A549 (cell line): ENCODE results near the gene EXOC2. TPM values are rescaled to one million over a fixed set of nuclear protein-coding genes. Genes with fewer than 3 reads are reported as not detected.

Experiments
- ATAC-seq, 2 experiments: fragments of 200-7000 bp in 1 of 2; fragments of >200 bp in 1 of 2; cut with Nextera tagmentation in 1 of 2; cut with Tn5 transposase in 1 of 2; 3 replicates each; pipeline versions ENCODE4 v1.8.0 to v1.9.1; 2018 to 2020; ENCODE audit warnings: mild to moderate bottlenecking in 1 of 2, moderate library complexity in 1 of 2
- CTCF ChIA-PET: fragments of 300-600 bp; sonication (Branson Sonifier 250); formaldehyde crosslinking; extraction: SDS; loops from one replicate; lab custom pipeline; 2021; ENCODE audit warnings: antibody characterized with exemption, inconsistent platforms; lab: Yijun Ruan, JAX
- POLR2A ChIA-PET: fragments of 350-600 bp; formaldehyde crosslinking; extraction: SDS; loops from one replicate; lab custom pipeline; 2021; ENCODE audit warnings: antibody characterized with exemption, inconsistent platforms; lab: Yijun Ruan, JAX
- DNase-seq, 2 experiments: peaks; one replicate each; pipeline versions ENCODE4 v3.0.0 to v3.0.0-alpha.2; 2011 to 2016; ENCODE audit warnings: low read depth in 1 of 2, low spot score in 1 of 2
- FAIRE-seq: peaks from 2 replicates; lab custom pipeline; 2011; peaks lifted over from hg19 to GRCh38; lab: Jason Lieb, UNC
- H3K27ac ChIP-seq, 2 experiments: fragments of >200 bp; sonication (Bioruptor Twin); formaldehyde crosslinking; 3 replicates each; pipeline ENCODE4 v1.5.1; 2016 to 2017
- H3K4me1 ChIP-seq: fragments of >200 bp; sonication (Bioruptor Twin); formaldehyde crosslinking; 3 replicates; pipeline ENCODE4 v1.6.1; 2016
- H3K4me2 ChIP-seq: fragments of >200 bp; sonication (Bioruptor Twin); formaldehyde crosslinking; 3 replicates; pipeline ENCODE4 v1.6.1; 2016
- H3K4me3 ChIP-seq: fragments of >200 bp; sonication (Bioruptor Twin); formaldehyde crosslinking; 3 replicates; pipeline ENCODE4 v1.5.1; 2016
- H3K9me3 ChIP-seq: fragments of >200 bp; sonication (Bioruptor Twin); formaldehyde crosslinking; 3 replicates; pipeline ENCODE4 v1.6.1; 2016
- CEBPB ChIP-seq, 2 experiments: fragments of >200 bp in 1 of 2; sonication (Bioruptor Twin) in 1 of 2; formaldehyde crosslinking in 1 of 2; IDR thresholded peaks; 2 replicates each; pipeline ENCODE4 v1.6.1; 2012 to 2016
- CHD4 ChIP-seq: fragments of 200-600 bp; sonication (generic); IDR thresholded peaks from 2 replicates; pipeline ENCODE4 v1.6.1; 2016; ENCODE audit warnings: antibody characterized with exemption, mild to moderate bottlenecking, borderline replicate concordance
- FOSB ChIP-seq: fragments of 250-450 bp; sonication (Bioruptor Pico); IDR thresholded peaks from 2 replicates; pipeline ENCODE4 v1.5.0; 2020; ENCODE audit warnings: mild to moderate bottlenecking, moderate library complexity
- GATA3 ChIP-seq: IDR thresholded peaks from 2 replicates; pipeline ENCODE4 v1.6.1; 2012; ENCODE audit warnings: borderline replicate concordance
- HDAC2 ChIP-seq: fragments of 200-600 bp; sonication (generic); IDR thresholded peaks from 2 replicates; pipeline ENCODE4 v1.6.1; 2016
- JUN ChIP-seq, 2 experiments: fragments of >200 bp; sonication (Bioruptor Twin); formaldehyde crosslinking; IDR thresholded peaks; 2 replicates in 1 of 2; 3 replicates in 1 of 2; pipeline ENCODE4 v1.6.1; 2016 to 2017
- KDM1A ChIP-seq: fragments of 200-600 bp; sonication (generic); IDR thresholded peaks from 2 replicates; pipeline ENCODE4 v1.6.1; 2016; ENCODE audit warnings: low read depth, mild to moderate bottlenecking
- NR3C1 ChIP-seq: fragments of >200 bp; sonication (Bioruptor Twin); formaldehyde crosslinking; IDR thresholded peaks from 3 replicates; pipeline ENCODE4 v1.6.1; 2017
- POLR2AphosphoS2 ChIP-seq: conservative IDR thresholded peaks from 2 replicates; pipeline ENCODE4 v1.6.1; 2012; ENCODE audit warnings: low read length, improper control_type of control experiment, inconsistent platforms
- RCOR1 ChIP-seq: fragments of 150-350 bp; IDR thresholded peaks from 2 replicates; pipeline ENCODE4 v1.6.1; 2014; ENCODE audit warnings: antibody characterized with exemption, low read length, low read depth
- RFX5 ChIP-seq: fragments of 450-650 bp; IDR thresholded peaks from 2 replicates; pipeline ENCODE4 v1.7.1; 2014; ENCODE audit warnings: antibody characterized with exemption, mild to moderate bottlenecking, moderate library complexity
- TFCP2L1 ChIP-seq: fragments of 250-450 bp; sonication (Bioruptor Pico); IDR thresholded peaks from 2 replicates; pipeline ENCODE4 v1.5.0; 2021; ENCODE audit warnings: mild to moderate bottlenecking
- TP53 ChIP-seq: fragments of 250-450 bp; sonication (Bioruptor Pico); IDR thresholded peaks from 2 replicates; pipeline ENCODE4 v1.5.0; 2021; ENCODE audit warnings: mild to moderate bottlenecking, moderate library complexity
- ZFP36 ChIP-seq: fragments of 450-650 bp; IDR thresholded peaks from 2 replicates; pipeline ENCODE4 v1.6.1; 2014; ENCODE audit warnings: borderline replicate concordance; ENCODE audit not compliant: partially characterized antibody
- ZNF302 ChIP-seq: fragments of 250-450 bp; sonication (Bioruptor Pico); IDR thresholded peaks from 2 replicates; pipeline ENCODE4 v1.9.0; 2021; ENCODE audit warnings: inconsistent platforms, mild to moderate bottlenecking, moderate library complexity
- WGBS: methylation state at CpG from one replicate; pipeline ENCODE4 v1.1.6; 2017; ENCODE audit errors: missing lambda C conversion rate; 5-methylcytosine and 5-hydroxymethylcytosine counted together
- polyA plus RNA-seq, 4 experiments: library from polyadenylated mRNA; depleted of rRNA in 3 of 4; stranded (reverse); fragments of >200 nt; fragmentation: RNase III in 1 of 4; extraction: RNeasy Plus Mini Kit Qiagen cat#74134 plus additional on column Dnase treatment in 1 of 4; gene quantifications; 2 replicates in 3 of 4; 3 replicates in 1 of 4; pipeline ENCODE4 v1.2.3, GENCODE V29; 2011 to 2017
- TF ChIP-seq, protein P1 (sequence below): fragments of 450-650 bp; IDR thresholded peaks from 2 replicates; pipeline ENCODE4 v1.6.1; 2014; ENCODE audit warnings: antibody characterized with exemption
- TF ChIP-seq, protein P2 (sequence below): fragments of 200-600 bp; sonication (generic); IDR thresholded peaks from 2 replicates; pipeline ENCODE4 v1.6.1; 2016; ENCODE audit warnings: antibody characterized with exemption, mild to moderate bottlenecking, moderate library complexity
- TF ChIP-seq, protein P3 (sequence below): IDR thresholded peaks from 2 replicates; pipeline ENCODE4 v1.6.1; 2012; ENCODE audit warnings: low read depth, borderline replicate concordance
- TF ChIP-seq, protein P4 (sequence below): fragments of 250-450 bp; sonication (Bioruptor Pico); IDR thresholded peaks from 2 replicates; pipeline ENCODE4 v1.5.0; 2020; ENCODE audit warnings: low read depth, mild to moderate bottlenecking, moderate library complexity
- TF ChIP-seq, protein P5 (sequence below): IDR thresholded peaks from 2 replicates; pipeline ENCODE4 v1.6.1; 2012

The EXOC2 gene
- polyA plus RNA-seq, 2 of the 4 experiments (the other 2 are of a cell fraction): 13.3 to 22.9 TPM

DNA sequence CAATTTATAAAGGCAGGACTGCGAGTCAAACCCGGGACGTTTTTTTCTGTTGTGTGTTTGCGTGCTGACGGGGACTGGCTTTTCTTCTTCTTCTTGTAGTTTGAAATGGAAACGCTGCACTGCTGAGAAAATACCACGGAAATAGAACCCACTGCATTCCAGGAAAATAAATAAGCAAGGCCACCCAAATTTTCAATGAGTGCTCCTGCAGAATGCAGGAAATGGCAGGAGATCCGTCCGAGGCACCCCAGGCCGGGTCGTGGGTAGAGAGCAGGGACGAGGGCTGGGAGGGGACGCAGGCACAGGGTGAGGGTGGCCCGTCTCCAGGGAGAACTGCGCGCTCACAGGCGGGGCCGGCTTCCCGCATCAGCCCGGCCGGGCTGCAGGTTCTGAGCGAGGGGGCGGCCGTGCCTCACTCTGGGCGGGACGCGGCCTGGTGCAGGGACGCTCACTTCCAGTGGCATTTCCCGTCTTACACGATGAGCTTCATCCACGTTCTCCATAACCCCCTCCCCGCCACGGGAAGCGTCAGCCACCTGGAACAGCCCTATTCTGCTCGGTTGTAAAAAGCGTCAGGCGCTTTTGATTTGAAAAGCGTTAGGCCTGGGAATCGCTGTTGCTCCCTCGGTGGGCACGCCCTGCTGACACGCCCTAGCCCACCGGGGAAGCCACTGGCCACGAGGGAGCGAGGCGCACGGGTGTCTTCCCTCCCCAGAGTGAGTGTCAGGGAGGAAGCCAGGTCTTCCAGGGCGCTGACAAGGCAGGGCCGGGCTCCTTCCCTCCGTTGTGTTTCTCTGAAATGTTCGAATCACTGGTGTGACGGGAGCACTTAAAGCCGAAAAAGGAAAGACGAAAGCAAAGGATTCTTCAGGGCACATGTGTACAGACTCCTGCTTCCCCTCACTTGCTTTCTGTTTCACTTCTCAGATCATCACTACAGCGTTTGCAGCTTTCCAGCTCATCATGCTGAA, 17.9 kb upstream of the EXOC2 start (continued):
- no peak for TF ChIP-seq TP53 (CRISPR knock-in tag)
- no peak for TF ChIP-seq HDAC2

DNA sequence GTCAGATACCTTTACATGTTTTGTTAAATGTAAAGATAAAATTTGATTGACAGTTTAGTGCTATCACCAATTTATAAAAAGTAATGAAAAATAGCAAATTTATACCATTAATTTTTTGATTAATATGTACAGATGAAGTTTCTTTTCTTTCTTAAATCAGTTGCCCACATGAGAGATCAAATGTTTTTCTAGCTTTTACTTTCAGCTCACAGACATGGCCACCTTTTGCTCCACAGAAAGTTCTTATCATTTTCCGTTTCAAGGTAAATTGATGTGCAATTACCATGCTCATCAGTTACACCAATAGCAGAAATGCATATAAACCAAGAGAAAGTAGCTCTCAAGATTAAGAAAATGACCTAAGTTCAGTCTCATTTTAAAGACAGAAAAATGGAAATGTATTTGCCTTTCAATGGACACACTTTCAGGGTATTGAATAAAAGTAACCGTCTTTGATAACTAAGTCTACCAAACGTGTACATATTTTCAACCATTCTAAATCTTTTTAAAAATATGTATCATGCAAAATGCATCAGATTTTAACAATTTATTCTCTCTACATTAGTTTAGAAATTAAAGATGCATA, 16.6 kb upstream of the EXOC2 start:
- Histone ChIP-seq H3K27ac (no peak overlapping the region), H3K4me3 (no peak overlapping the region), H3K4me2 (no peak overlapping the region), H3K4me1 (0 out of 3 replicates have a peak, but pooled peaks cover 4% of the 10 kb centered on the region), H3K9me3 (no peaks in the 10 kb centered on the region)
- CTCF ChIA-PET: interaction anchor here (3.1 kb wide), 1 partner anchor 13 kb away, joined by 21 read pairs; no protein-coding TSS in a partner anchor
- no peak for FAIRE-seq
- POLR2A ChIA-PET: interaction anchor here (0.7 kb wide), 1 partner anchor 17 kb away, joined by 3 read pairs; no protein-coding TSS in a partner anchor
- DNase-seq: no peak
- WGBS: 88% methylated on average over 3 of the region's 3 CpGs
- ATAC-seq: no peak
- TF ChIP-seq KDM1A (no peak), FOSB (CRISPR knock-in tag) (no peak)
- TF ChIP-seq, protein P1, sequence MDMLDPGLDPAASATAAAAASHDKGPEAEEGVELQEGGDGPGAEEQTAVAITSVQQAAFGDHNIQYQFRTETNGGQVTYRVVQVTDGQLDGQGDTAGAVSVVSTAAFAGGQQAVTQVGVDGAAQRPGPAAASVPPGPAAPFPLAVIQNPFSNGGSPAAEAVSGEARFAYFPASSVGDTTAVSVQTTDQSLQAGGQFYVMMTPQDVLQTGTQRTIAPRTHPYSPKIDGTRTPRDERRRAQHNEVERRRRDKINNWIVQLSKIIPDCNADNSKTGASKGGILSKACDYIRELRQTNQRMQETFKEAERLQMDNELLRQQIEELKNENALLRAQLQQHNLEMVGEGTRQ: no peak

DNA sequence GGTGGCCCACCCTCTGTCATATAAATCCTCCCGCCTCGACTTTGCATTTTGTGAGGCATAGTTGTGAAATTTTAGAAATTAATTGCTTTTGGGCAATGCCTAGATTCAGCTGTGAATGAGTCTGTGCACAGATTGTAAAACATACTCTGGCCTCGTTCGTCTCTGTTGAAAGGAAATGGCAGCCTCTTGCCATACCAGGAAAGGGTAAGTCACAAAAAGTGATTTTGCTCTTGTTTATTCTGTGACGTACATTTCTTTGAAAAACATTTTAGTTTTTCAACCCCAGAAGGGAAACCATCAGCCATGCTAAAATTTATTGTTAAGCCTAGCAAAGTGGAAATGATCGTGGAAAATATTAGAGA, 15.3 kb upstream of the EXOC2 start:
- FAIRE-seq: no peak
- WGBS: 76% methylated on average over 6 of the region's 6 CpGs

DNA sequence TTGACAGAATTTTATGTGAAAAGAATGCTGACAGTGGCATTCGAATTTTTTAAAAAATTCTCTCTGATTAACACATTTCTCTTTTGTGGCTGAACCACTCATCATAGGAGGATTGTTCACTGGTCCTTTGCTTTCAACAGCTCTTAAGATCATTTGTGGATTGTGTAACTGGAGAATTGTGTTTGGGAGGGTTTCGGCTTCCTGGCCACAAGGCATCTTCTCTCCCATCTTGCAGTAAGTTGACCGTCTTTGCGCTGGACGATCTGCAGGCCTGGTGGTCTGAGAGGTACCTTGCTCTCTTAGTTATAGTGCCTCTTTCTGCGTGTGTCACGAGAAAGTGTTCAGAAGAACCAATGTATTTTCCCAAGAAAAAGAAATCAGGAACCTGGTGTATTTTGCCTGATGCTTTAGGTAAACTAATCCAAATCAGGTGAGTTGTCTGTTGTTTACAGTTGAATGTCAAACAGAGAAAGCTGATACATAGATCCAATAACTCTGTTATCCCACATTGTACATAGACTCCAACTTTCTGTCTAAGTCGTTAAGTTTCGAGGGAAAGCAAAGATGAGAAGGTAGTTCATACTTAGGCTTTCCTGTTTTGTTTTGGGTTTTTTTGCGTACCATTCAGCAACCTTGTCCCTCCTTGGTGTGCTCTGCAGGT, 14.8 kb upstream of the EXOC2 start:
- Histone ChIP-seq H3K4me3 (no peak overlapping the region), H3K27ac (no peak overlapping the region), H3K4me1 (0 out of 3 replicates have a peak, but pooled peaks cover 4% of the 10 kb centered on the region), H3K4me2 (no peak overlapping the region), H3K9me3 (no peaks in the 10 kb centered on the region)
- ATAC-seq (no peak), DNase-seq (no peak), FAIRE-seq (no peak)
- POLR2A ChIA-PET: no interaction called here
- 86% methylated on average over 10 of the region's 10 CpGs for WGBS
- CTCF ChIA-PET: no interaction called here
- TF ChIP-seq NR3C1: no peak
- TF ChIP-seq, protein P2, sequence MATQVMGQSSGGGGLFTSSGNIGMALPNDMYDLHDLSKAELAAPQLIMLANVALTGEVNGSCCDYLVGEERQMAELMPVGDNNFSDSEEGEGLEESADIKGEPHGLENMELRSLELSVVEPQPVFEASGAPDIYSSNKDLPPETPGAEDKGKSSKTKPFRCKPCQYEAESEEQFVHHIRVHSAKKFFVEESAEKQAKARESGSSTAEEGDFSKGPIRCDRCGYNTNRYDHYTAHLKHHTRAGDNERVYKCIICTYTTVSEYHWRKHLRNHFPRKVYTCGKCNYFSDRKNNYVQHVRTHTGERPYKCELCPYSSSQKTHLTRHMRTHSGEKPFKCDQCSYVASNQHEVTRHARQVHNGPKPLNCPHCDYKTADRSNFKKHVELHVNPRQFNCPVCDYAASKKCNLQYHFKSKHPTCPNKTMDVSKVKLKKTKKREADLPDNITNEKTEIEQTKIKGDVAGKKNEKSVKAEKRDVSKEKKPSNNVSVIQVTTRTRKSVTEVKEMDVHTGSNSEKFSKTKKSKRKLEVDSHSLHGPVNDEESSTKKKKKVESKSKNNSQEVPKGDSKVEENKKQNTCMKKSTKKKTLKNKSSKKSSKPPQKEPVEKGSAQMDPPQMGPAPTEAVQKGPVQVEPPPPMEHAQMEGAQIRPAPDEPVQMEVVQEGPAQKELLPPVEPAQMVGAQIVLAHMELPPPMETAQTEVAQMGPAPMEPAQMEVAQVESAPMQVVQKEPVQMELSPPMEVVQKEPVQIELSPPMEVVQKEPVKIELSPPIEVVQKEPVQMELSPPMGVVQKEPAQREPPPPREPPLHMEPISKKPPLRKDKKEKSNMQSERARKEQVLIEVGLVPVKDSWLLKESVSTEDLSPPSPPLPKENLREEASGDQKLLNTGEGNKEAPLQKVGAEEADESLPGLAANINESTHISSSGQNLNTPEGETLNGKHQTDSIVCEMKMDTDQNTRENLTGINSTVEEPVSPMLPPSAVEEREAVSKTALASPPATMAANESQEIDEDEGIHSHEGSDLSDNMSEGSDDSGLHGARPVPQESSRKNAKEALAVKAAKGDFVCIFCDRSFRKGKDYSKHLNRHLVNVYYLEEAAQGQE: no peak
- TF ChIP-seq CHD4: no peak
- no peak for TF ChIP-seq HDAC2
- TF ChIP-seq, protein P3, sequence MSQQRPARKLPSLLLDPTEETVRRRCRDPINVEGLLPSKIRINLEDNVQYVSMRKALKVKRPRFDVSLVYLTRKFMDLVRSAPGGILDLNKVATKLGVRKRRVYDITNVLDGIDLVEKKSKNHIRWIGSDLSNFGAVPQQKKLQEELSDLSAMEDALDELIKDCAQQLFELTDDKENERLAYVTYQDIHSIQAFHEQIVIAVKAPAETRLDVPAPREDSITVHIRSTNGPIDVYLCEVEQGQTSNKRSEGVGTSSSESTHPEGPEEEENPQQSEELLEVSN: no peak
- TF ChIP-seq RCOR1: no peak
- no peak for TF ChIP-seq ZNF302
- TF ChIP-seq POLR2AphosphoS2: no peak
- TF ChIP-seq CEBPB (IDR thresholded peaks at IDR 0.05): no peak

More for the DNA sequence above, 15.3 kb upstream of the EXOC2 start:
- ChIA-PET CTCF (no interaction called here), POLR2A (no interaction called here)
- H3K4me2 ChIP-seq: no peak overlapping the region
- no peak overlapping the region for H3K27ac ChIP-seq
- 0 out of 3 replicates have a peak, but pooled peaks cover 4% of the 10 kb centered on the region for H3K4me1 ChIP-seq
- H3K9me3 ChIP-seq: no peaks in the 10 kb centered on the region
- H3K4me3 ChIP-seq: no peak overlapping the region
- DNase-seq (no peak), ATAC-seq (no peak)
- TF ChIP-seq JUN (IDR thresholded peaks at IDR 0.05) (no peak), ZFP36 (no peak), GATA3 (no peak), TFCP2L1 (CRISPR knock-in tag) (no peak), RFX5 (no peak), FOSB (CRISPR knock-in tag) (no peak), POLR2AphosphoS2 (no peak)
- TF ChIP-seq, protein P4, sequence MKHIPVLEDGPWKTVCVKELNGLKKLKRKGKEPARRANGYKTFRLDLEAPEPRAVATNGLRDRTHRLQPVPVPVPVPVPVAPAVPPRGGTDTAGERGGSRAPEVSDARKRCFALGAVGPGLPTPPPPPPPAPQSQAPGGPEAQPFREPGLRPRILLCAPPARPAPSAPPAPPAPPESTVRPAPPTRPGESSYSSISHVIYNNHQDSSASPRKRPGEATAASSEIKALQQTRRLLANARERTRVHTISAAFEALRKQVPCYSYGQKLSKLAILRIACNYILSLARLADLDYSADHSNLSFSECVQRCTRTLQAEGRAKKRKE (CRISPR knock-in tag): no peak
- TF ChIP-seq, protein P3: no peak
- TF ChIP-seq, protein P5, sequence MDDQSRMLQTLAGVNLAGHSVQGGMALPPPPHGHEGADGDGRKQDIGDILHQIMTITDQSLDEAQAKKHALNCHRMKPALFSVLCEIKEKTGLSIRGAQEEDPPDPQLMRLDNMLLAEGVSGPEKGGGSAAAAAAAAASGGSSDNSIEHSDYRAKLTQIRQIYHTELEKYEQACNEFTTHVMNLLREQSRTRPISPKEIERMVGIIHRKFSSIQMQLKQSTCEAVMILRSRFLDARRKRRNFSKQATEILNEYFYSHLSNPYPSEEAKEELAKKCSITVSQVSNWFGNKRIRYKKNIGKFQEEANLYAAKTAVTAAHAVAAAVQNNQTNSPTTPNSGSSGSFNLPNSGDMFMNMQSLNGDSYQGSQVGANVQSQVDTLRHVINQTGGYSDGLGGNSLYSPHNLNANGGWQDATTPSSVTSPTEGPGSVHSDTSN: no peak
